ENCODE data around the gene CAV3.

Gene CAV3

DNA sequence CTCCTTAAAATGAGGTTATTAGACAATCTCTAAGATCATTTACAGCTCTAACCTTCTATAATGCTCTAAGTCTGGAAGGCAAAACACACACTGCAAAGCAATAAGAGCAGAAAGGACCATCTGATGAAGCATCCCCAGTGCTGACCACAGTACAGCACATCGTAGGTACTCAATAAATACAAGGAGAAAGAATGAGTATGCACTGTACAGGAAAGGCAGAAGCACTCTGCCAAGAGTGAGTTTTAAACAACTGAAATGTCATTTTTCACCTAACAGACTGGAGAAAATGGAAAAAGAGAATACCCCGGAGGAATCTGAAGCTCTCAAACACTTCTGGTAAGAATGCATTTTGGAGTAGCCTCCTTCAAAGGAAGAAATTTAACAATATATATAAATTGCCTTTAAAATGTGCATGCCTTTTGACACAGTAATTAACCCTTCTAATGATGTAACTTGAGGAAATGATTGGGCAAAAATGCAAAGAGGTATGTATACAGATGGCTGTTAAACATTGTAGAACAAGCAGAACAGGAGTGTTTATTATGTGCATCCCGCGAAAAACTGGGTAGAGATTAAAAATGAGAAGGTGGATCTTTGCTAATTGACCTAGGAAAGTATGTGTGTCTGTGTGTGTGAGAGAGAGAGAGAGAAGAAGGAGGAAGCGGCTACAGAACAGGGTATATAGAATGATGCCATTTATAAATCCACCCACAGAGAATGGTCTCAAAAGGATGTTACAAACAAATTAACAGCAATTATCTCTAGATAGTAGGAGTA is 43.8 kb downstream of the CAV3 start:
- DNase-seq: no peak
- in situ Hi-C loops (cut with MboI; ENCODE audit: low pct_unique_long_range_greater_than_20kb, low sequenced_read_pairs): no loop called here

DNA sequence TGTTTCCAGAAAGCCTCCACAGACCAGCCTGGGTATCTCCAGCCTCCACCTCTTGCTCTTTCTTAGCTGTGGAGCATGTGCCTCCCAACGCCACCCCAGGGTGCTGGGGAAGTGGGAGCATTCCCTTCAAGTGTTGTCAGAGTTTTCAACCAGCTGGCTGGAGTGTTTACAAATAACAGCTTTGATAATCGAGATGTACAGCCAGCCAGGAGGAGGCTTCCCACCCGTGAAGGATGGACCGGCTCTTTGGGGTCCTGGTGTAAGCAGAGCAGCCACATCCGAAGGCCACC is 44.3 kb downstream of the CAV3 start:
- in situ Hi-C loops (cut with MboI; ENCODE audit: low pct_unique_long_range_greater_than_20kb, low sequenced_read_pairs): no loop called here

DNA sequence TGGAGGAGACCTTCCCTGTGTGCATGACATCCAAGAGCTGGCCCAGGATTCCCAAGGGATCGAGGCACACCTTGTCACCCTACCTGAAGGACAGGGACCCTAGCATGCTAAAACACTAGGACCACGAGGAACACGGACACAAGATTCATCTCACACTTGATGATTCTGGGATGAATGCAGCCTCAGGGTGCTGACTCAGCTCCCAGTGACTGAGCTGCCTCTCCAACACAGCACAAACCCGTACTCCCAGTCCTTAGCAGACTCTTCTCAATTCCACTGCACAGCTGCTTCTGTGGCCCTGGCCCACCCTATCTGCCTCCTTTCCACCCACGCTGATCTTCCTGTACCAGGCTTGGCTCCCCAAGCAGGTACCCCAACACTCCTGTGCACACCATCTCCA is 44.9 kb downstream of the CAV3 start:
- no peak for DNase-seq
- in situ Hi-C loops (cut with MboI; ENCODE audit: low pct_unique_long_range_greater_than_20kb, low sequenced_read_pairs): no loop called here

More for the DNA sequence above, 44.3 kb downstream of the CAV3 start:
- DNase-seq: no peak

DNA sequence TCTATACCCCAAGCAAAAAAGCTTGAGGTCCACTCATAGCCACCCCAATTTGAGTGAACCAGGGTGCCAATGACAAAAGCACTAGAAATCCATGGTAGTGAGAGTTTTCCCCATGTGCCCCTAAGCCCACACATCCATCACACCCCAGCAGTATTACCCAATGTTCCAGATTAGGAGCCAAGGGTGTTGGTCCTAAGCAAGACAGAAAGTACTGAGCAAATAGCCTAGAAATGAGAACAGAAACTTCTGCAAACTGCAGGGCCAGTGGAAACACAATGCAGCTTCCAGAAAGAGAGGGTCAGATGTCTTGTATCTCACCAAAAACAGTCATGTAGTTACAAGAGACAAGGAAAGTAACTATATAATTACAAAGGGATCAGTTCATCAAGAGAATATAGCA is 46.7 kb downstream of the CAV3 start:
- in situ Hi-C loops (cut with MboI; ENCODE audit: low pct_unique_long_range_greater_than_20kb, low sequenced_read_pairs): no loop called here

DNA sequence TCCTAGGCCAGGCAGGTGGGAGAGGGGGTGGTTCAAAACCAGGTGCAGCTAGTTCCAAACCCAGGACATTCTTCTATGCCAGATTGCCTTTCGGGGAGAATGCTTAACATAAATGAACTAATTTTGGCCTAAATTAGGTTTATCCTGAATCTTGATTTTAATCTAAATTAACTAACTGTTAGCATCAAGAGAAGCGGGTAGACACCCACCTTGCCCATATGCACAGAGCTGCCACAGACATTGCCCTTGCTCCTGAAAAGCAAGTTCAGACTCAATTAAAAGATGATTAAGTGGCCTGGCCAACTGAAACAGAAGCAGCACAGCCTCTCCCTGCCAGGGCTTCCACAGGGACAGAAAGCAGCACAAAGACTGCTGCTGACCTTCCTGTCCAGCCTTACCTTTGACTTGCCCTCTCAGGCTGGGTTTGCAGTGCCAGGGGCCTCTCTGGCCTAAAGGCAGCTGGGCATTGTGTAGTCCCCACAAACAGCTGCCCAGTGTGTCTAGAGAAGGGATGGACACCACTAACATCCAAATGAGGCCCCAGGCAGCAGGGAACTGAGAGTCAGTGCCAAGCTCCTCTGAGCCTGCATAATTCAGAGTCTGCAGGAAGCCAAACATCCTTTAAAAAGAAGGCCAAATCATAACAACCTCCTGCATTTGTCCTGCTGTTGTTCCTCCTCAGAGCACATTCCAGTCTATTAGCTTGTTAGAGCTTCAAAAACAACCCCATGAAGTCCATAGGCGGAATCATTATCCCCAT is 51.3 kb downstream of the CAV3 start:
- no peak for DNase-seq
- in situ Hi-C loops (cut with MboI; ENCODE audit: low pct_unique_long_range_greater_than_20kb, low sequenced_read_pairs): no loop called here

More for the DNA sequence above, 46.7 kb downstream of the CAV3 start:
- no peak for DNase-seq

DNA sequence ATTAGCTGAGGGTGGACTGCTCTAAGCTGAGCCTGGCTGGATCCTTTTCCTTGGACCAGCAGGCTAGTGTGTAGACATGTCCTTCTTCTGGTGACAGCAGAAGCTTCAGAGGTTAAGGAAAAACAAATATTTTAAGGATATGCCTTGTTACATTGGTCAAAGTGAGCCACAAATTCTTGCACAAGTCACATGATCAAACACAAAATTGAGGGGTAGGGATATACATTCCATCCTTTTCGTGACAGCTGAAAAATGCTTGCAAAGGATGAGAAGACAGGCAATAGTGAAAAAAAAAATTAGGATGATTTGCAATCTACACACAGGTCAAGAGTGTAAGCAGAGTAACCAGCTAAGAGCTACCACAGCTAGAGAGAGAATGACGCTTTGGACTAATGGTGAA is 56.9 kb downstream of the CAV3 start:
- in situ Hi-C loops (cut with MboI; ENCODE audit: low pct_unique_long_range_greater_than_20kb, low sequenced_read_pairs): no loop called here

DNA sequence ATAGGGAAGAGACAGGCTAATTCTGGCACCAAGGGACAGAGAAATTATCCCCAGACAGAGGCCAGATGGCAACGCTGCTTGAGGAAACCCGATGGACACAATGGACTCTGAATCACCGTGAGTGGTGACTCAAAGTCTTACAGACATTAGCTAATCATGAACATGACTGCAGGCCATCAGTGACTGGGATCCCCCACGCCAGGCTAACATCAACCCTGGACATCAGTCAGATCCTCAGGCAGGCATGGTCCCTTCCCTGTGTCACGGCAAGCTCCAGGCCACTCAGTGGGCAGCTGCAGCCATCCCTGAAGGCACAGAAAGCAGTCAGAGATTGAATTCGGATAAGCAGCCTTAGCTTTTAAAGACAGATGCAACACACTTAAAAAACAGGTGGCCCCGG is 59.6 kb downstream of the CAV3 start:
- no peak for DNase-seq
- in situ Hi-C loops (cut with MboI; ENCODE audit: low pct_unique_long_range_greater_than_20kb, low sequenced_read_pairs): no loop called here

More for the DNA sequence above, 56.9 kb downstream of the CAV3 start:
- DNase-seq: no peak

DNA sequence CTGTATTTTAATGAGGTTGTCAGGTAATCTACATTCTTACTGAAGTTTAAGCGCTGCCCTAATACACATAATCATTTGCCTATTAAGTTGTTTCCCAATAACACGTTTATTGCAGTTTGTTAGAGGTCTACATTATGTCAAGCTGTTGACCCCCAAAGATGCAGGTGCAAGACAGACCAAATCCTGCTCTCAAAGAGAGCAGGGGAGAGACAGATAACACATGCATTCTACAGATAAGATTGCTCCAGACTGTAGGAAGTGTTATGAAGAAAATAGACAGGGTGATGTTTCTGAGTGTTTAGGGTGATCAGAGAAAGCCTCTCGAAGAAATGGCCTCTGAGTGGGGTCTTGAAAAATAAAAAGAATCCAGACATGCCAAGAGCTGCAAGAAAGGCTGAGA is 60.6 kb downstream of the CAV3 start:
- in situ Hi-C loops (cut with MboI; ENCODE audit: low pct_unique_long_range_greater_than_20kb, low sequenced_read_pairs): no loop called here
- no peak for DNase-seq
